Cardiac muscle cell (in vitro differentiated cells and primary cell): ENCODE results near the gene TRIM62. TPM values are rescaled to one million over a fixed set of nuclear protein-coding genes. Genes with fewer than 3 reads are reported as not detected.
A peak's percentile ranks its signal among the peaks of the same experiment; 100 is the strongest.

Source experiments
- DNase-seq, 2 donors: peaks; one replicate each; pipeline versions ENCODE4 v3.0.0 to v3.0.0-alpha.2; 2010 to 2017; ENCODE audit warnings: low read depth in 1 of 2, low spot score in 1 of 2
- H3K27ac ChIP-seq: fragments of 200-600 bp; sonication (generic); 2 replicates; pipeline ENCODE4 v1.5.1; 2016
- H3K27me3 ChIP-seq: fragments of 200-600 bp; sonication (generic); 2 replicates; pipeline ENCODE4 v1.6.0; 2016; ENCODE audit warnings: control low read depth
- H3K36me3 ChIP-seq: fragments of 200-600 bp; sonication (generic); 2 replicates; pipeline ENCODE4 v1.5.1; 2016; ENCODE audit warnings: control low read depth
- H3K4me1 ChIP-seq: fragments of 200-600 bp; sonication (generic); 2 replicates; pipeline ENCODE4 v1.8.1; 2017; ENCODE audit warnings: low read depth, mild to moderate bottlenecking, mixed run types
- H3K4me3 ChIP-seq: fragments of 200-600 bp; sonication (generic); 2 replicates; pipeline ENCODE4 v1.5.1; 2016; ENCODE audit warnings: mild to moderate bottlenecking
- H3K9me3 ChIP-seq: fragments of 200-600 bp; sonication (generic); 2 replicates; pipeline ENCODE4 v1.5.1; 2017; ENCODE audit warnings: low read depth, mild to moderate bottlenecking, control low read depth
- CTCF ChIP-seq: IDR thresholded peaks from 2 replicates; pipeline ENCODE4 v1.5.1; 2012; ENCODE audit warnings: low read depth, mild to moderate bottlenecking, low read length
- polyA plus RNA-seq: library from polyadenylated mRNA; unstranded; fragments of >200 nt; fragmentation: Nextera tagmentation; extraction: Ambion mirVana; gene quantifications from 2 replicates; pipeline ENCODE4 v1.2.1, GENCODE V29; 2016
- total RNA-seq: library from RNA; depleted of rRNA; stranded (reverse); fragments of >200 nt; gene quantifications from 2 replicates; pipeline ENCODE4 v1.2.3, GENCODE V29; 2016

The TRIM62 gene
- total and polyA plus RNA-seq, 2 experiments from 2014 or later, result 3.1 to 5.8 TPM

GRCh38 chr1:33157131-33157530 lies 24.7 kb downstream of the TRIM62 start:
- H3K4me1 ChIP-seq, result no peaks in the 10 kb centered on the region
- TF ChIP-seq CTCF, result no peak
- no peak for DNase-seq
- no peaks in the 10 kb centered on the region for H3K9me3 ChIP-seq
- no peak overlapping the region for H3K27ac ChIP-seq
- no peaks in the 10 kb centered on the region for H3K27me3 ChIP-seq
- no peak overlapping the region for H3K4me3 ChIP-seq
- no peaks in the 10 kb centered on the region for H3K36me3 ChIP-seq

- no peak for DNase-seq
- H3K36me3 ChIP-seq, result no peaks in the 10 kb centered on the region
- H3K4me1 ChIP-seq, result no peaks in the 10 kb centered on the region
- no peaks in the 10 kb centered on the region for H3K27me3 ChIP-seq
- no peak for TF ChIP-seq CTCF
- H3K9me3 ChIP-seq, result no peaks in the 10 kb centered on the region
- no peak overlapping the region for H3K27ac ChIP-seq
- H3K4me3 ChIP-seq, result no peak overlapping the region
These were observed 25.8 kb downstream of the TRIM62 start for GRCh38 chr1:33155877-33156538.

- H3K4me1 ChIP-seq, result no peaks in the 10 kb centered on the region
- no peak overlapping the region for H3K4me3 ChIP-seq
- no peaks in the 10 kb centered on the region for H3K9me3 ChIP-seq
- DNase-seq, result no peak
- no peak for TF ChIP-seq CTCF
- H3K27me3 ChIP-seq, result no peaks in the 10 kb centered on the region
- no peaks in the 10 kb centered on the region for H3K36me3 ChIP-seq
- H3K27ac ChIP-seq, result no peak overlapping the region
These were observed 28.2 kb downstream of the TRIM62 start for GRCh38 chr1:33153650-33154049.

- Histone ChIP-seq H3K36me3 (no peaks in the 10 kb centered on the region), H3K27me3 (no peaks in the 10 kb centered on the region), H3K9me3 (no peaks in the 10 kb centered on the region), H3K4me1 (no peaks in the 10 kb centered on the region), H3K4me3 (no peak overlapping the region), H3K27ac (no peak overlapping the region)
- no peak for TF ChIP-seq CTCF
- DNase-seq, result peak in 1 of 2 donors; percentile 90
These were observed 29.0 kb downstream of the TRIM62 start for GRCh38 chr1:33152685-33153432.

- no peak overlapping the region for H3K4me3 ChIP-seq
- no peak for DNase-seq
- H3K9me3 ChIP-seq, result no peaks in the 10 kb centered on the region
- H3K27ac ChIP-seq, result no peak overlapping the region
- no peaks in the 10 kb centered on the region for H3K36me3 ChIP-seq
- no peak for TF ChIP-seq CTCF
- no peaks in the 10 kb centered on the region for H3K4me1 ChIP-seq
- no peaks in the 10 kb centered on the region for H3K27me3 ChIP-seq
These were observed 30.7 kb downstream of the TRIM62 start for GRCh38 chr1:33151116-33151515.
